GM23338 (cell line): Measurements from ENCODE around the gene THBS3.

Experiments used
- CREB1 ChIP-seq: fragments of 250-450 bp; sonication (Bioruptor Pico); IDR thresholded peaks from 2 replicates; pipeline ENCODE4 v1.5.0; 2020; ENCODE audit warnings: low read depth, mild to moderate bottlenecking, moderate library complexity
- ETS1 ChIP-seq: IDR thresholded peaks from 2 replicates; pipeline ENCODE4 v1.6.1; 2016; ENCODE audit warnings: antibody characterized with exemption
- EZH2 ChIP-seq: fragments of 200-600 bp; sonication (generic); IDR thresholded peaks from one replicate; pipeline ENCODE4 v1.8.0; 2017; ENCODE audit warnings: antibody characterized with exemption, mild to moderate bottlenecking, low read depth; ENCODE audit not compliant: unreplicated experiment
- EZH2phosphoT487 ChIP-seq: fragments of 200-600 bp; sonication (generic); IDR thresholded peaks from one replicate; pipeline ENCODE4 v1.8.1; 2018; ENCODE audit warnings: antibody characterized with exemption; ENCODE audit not compliant: unreplicated experiment
- NANOG ChIP-seq: IDR thresholded peaks from 2 replicates; pipeline ENCODE4 v1.6.1; 2016; ENCODE audit warnings: antibody characterized with exemption, borderline replicate concordance
- POLR2AphosphoS5 ChIP-seq: IDR thresholded peaks from 2 replicates; pipeline ENCODE4 v1.6.1; 2016; ENCODE audit warnings: antibody characterized with exemption, low read depth
- STAT1 ChIP-seq: IDR thresholded peaks from one replicate; pipeline ENCODE4 v1.6.1; 2016; ENCODE audit warnings: antibody characterized with exemption; ENCODE audit not compliant: unreplicated experiment
- TF ChIP-seq, protein P1 (sequence below), 2 experiments: fragments of 200-600 bp in 1 of 2; sonication (generic) in 1 of 2; conservative IDR thresholded peaks; 2 replicates each; pipeline versions ENCODE4 v1.5.1 to v1.6.1; 2016 to 2017; ENCODE audit warnings: antibody characterized with exemption in 2 of 2, low read depth in 2 of 2, mild to moderate bottlenecking in 2 of 2, moderate library complexity in 1 of 2
- TF ChIP-seq, protein P2 (sequence below): IDR thresholded peaks from one replicate; pipeline ENCODE4 v1.6.1; 2018; ENCODE audit warnings: antibody characterized with exemption; ENCODE audit not compliant: unreplicated experiment

DNA sequence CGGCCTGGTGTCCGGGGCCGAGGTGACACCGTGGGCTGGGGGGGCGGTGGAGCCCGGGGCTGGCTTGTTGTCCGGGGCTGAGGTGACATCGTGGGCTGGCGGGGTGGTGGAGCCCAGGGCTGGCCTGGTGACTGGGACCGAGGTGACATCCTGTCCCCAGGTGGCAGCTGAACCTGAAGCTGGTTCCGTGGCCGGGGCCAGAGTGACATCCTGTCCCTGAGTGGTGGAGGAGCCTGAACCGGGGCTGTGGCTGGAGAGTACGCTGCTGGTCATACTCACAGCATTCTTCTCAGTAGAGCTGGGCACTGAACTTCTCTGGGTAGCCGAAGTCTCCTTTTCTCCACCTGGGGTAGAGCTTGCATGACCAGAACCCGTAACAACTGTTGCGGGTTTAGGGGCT is 15.8 kb downstream of the THBS3 start:
- TF ChIP-seq, protein P1, sequence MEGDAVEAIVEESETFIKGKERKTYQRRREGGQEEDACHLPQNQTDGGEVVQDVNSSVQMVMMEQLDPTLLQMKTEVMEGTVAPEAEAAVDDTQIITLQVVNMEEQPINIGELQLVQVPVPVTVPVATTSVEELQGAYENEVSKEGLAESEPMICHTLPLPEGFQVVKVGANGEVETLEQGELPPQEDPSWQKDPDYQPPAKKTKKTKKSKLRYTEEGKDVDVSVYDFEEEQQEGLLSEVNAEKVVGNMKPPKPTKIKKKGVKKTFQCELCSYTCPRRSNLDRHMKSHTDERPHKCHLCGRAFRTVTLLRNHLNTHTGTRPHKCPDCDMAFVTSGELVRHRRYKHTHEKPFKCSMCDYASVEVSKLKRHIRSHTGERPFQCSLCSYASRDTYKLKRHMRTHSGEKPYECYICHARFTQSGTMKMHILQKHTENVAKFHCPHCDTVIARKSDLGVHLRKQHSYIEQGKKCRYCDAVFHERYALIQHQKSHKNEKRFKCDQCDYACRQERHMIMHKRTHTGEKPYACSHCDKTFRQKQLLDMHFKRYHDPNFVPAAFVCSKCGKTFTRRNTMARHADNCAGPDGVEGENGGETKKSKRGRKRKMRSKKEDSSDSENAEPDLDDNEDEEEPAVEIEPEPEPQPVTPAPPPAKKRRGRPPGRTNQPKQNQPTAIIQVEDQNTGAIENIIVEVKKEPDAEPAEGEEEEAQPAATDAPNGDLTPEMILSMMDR (conservative IDR thresholded peaks at IDR 0.05; ENCODE audit: low read depth in 2 of 2): no peak
- TF ChIP-seq CREB1 (no peak), POLR2AphosphoS5 (no peak), EZH2 (no peak), ETS1 (no peak), EZH2phosphoT487 (no peak), STAT1 (no peak), NANOG (no peak)
- TF ChIP-seq, protein P2, sequence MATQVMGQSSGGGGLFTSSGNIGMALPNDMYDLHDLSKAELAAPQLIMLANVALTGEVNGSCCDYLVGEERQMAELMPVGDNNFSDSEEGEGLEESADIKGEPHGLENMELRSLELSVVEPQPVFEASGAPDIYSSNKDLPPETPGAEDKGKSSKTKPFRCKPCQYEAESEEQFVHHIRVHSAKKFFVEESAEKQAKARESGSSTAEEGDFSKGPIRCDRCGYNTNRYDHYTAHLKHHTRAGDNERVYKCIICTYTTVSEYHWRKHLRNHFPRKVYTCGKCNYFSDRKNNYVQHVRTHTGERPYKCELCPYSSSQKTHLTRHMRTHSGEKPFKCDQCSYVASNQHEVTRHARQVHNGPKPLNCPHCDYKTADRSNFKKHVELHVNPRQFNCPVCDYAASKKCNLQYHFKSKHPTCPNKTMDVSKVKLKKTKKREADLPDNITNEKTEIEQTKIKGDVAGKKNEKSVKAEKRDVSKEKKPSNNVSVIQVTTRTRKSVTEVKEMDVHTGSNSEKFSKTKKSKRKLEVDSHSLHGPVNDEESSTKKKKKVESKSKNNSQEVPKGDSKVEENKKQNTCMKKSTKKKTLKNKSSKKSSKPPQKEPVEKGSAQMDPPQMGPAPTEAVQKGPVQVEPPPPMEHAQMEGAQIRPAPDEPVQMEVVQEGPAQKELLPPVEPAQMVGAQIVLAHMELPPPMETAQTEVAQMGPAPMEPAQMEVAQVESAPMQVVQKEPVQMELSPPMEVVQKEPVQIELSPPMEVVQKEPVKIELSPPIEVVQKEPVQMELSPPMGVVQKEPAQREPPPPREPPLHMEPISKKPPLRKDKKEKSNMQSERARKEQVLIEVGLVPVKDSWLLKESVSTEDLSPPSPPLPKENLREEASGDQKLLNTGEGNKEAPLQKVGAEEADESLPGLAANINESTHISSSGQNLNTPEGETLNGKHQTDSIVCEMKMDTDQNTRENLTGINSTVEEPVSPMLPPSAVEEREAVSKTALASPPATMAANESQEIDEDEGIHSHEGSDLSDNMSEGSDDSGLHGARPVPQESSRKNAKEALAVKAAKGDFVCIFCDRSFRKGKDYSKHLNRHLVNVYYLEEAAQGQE: no peak
